Stomach (tissue), 9 donors: ENCODE data around the gene CFAP53. TPM values are rescaled to one million over a fixed set of nuclear protein-coding genes. Genes with fewer than 3 reads are reported as not detected.
"Not testable (repeated sequence)": the region's sequence is repeated elsewhere in the genome, so short reads cannot be mapped to it uniquely, and the experiment has no call there.

Source experiments
- DNase-seq, 2 donors: peaks; one replicate each; pipeline versions ENCODE4 v3.0.0 to v3.0.0-alpha.2; 2013 to 2019
- H3K27ac ChIP-seq, 5 donors: fragments of 200-600 bp in 4 of 5; sonication (generic) in 4 of 5; one replicate each; pipeline ENCODE4 v1.5.1; 2013 to 2019; ENCODE audit warnings: mild to moderate bottlenecking in 1 of 5, moderate library complexity in 1 of 5
- H3K27me3 ChIP-seq, 3 donors: fragments of 200-600 bp; sonication (generic); one replicate each; pipeline ENCODE4 v1.5.1; 2017 to 2019; ENCODE audit warnings: mixed run types in 1 of 3
- H3K36me3 ChIP-seq, 4 donors: fragments of 200-600 bp; sonication (generic); 1 replicate in 3 of 4; 2 replicates in 1 of 4; pipeline ENCODE4 v1.5.1; 2016 to 2019
- H3K4me1 ChIP-seq, 4 donors: fragments of 200-600 bp; sonication (generic); one replicate each; pipeline ENCODE4 v1.5.1; 2016 to 2019
- H3K4me3 ChIP-seq, 4 donors: fragments of 200-600 bp; sonication (generic) in 3 of 4; one replicate each; pipeline ENCODE4 v1.5.1; 2016 to 2019; ENCODE audit warnings: mild to moderate bottlenecking in 1 of 4
- H3K9me3 ChIP-seq, 4 donors: fragments of 200-600 bp; sonication (generic); one replicate each; pipeline ENCODE4 v1.5.1; 2016 to 2019
- CTCF ChIP-seq, 7 experiments: fragments of 450-650 bp in 4 of 7; fragments of 200-600 bp in 3 of 7; sonication (generic) in 3 of 7; IDR thresholded peaks; one replicate each; pipeline ENCODE4 v1.5.1; 2016 to 2019; ENCODE audit warnings: antibody characterized with exemption in 7 of 7, control low read depth in 2 of 7, mild to moderate bottlenecking in 1 of 7
- EP300 ChIP-seq: sonication (generic); formaldehyde crosslinking; IDR thresholded peaks from one replicate; pipeline ENCODE4 v1.6.1; 2017; ENCODE audit warnings: antibody characterized with exemption
- POLR2A ChIP-seq, 4 donors: fragments of 450-650 bp; IDR thresholded peaks; one replicate each; pipeline ENCODE4 v1.6.1; 2016; ENCODE audit warnings: antibody characterized with exemption in 4 of 4, control low read depth in 2 of 4, mild to moderate bottlenecking in 1 of 4, moderate library complexity in 1 of 4
- POLR2AphosphoS5 ChIP-seq, 3 donors: sonication (generic); formaldehyde crosslinking; IDR thresholded peaks; one replicate each; pipeline ENCODE4 v1.6.1; 2016; ENCODE audit warnings: antibody characterized with exemption in 3 of 3
- WGBS, 5 donors: extraction: QIAGEN DNeasy Blood & Tissue Kit in 3 of 5; methylation state at CpG; one replicate each; pipeline versions ENCODE4 v1.1.5 to v1.1.7; 2013 to 2018; 5-methylcytosine and 5-hydroxymethylcytosine counted together
- intact Hi-C: fragments of 100-400 bp; cut with DNase I; formaldehyde crosslinking; loops from one replicate; pipeline ENCODE4 v1.15.1; 2023; ENCODE audit warnings: low total_unique reads
- polyA plus RNA-seq, 3 donors: library from polyadenylated mRNA; stranded (reverse); fragments of 200-250 nt; gene quantifications; one replicate each; pipeline ENCODE4 v1.2.3, GENCODE V29; 2013
- total RNA-seq, 5 donors: library from RNA; depleted of rRNA; stranded (reverse); fragments of >200 nt; gene quantifications; one replicate each; pipeline versions ENCODE4 v1.1.0 to v1.2.3, GENCODE V29; 2014 to 2016
- donor health status: healthy with polysubstance abuse.
- donor health status: Bipolar disorder and iron deficiency.
- donor health status: healthy.

The CFAP53 gene
- total and polyA plus RNA-seq, 8 donors = 0.25 to 4.1 (median 0.73) TPM; not detected in 4

- Histone ChIP-seq H3K4me3 (no peak overlapping the region), H3K27me3 (no peaks in the 10 kb centered on the region), H3K36me3 (no peaks in the 10 kb centered on the region), H3K9me3 (no peaks in the 10 kb centered on the region), H3K4me1 (no peaks in the 10 kb centered on the region), H3K27ac (no peak overlapping the region)
- no peak for DNase-seq
- intact Hi-C loops = no loop called here
- TF ChIP-seq POLR2AphosphoS5 (IDR thresholded peaks at IDR 0.05) = no peak
- no peak for TF ChIP-seq CTCF (IDR thresholded peaks at IDR 0.05)
- no peak for TF ChIP-seq POLR2A (IDR thresholded peaks at IDR 0.05)
- no peak for TF ChIP-seq EP300
These were observed 18.7 kb downstream of the CFAP53 start for GRCh38 chr18:50247561-50247960.

- H3K4me3 ChIP-seq, H3K27me3 ChIP-seq, H3K4me1 ChIP-seq, DNase-seq, intact Hi-C loops, H3K36me3 ChIP-seq, H3K27ac ChIP-seq: not testable (repeated sequence)
- 77 to 94% (median 78%) methylated on average over 8 of the region's 8 CpGs for WGBS, 5 donors
- peaks cover 0 to 20% (median 9%) of the 10 kb centered on the region in 4 donors for H3K9me3 ChIP-seq
These were observed 24.5 kb downstream of the CFAP53 start for GRCh38 chr18:50241768-50242167.

- Histone ChIP-seq H3K4me1 (no peaks in the 10 kb centered on the region), H3K4me3 (no peak overlapping the region), H3K27me3 (no peaks in the 10 kb centered on the region), H3K27ac (no peak overlapping the region), H3K9me3 (peaks cover 0 to 20% (median 9%) of the 10 kb centered on the region in 4 donors), H3K36me3 (no peaks in the 10 kb centered on the region)
- no peak for TF ChIP-seq CTCF (IDR thresholded peaks at IDR 0.05)
- TF ChIP-seq POLR2AphosphoS5 (IDR thresholded peaks at IDR 0.05) = no peak
- intact Hi-C loops = no loop called here
- WGBS, 5 donors = 81 to 93% (median 89%) methylated on average over 3 of the region's 3 CpGs
- peak in 1 of 2 donors; percentile 15 for DNase-seq
These were observed 26.2 kb downstream of the CFAP53 start for GRCh38 chr18:50240080-50240563.

- Histone ChIP-seq H3K27ac (no peak overlapping the region), H3K4me3 (no peak overlapping the region), H3K27me3 (no peaks in the 10 kb centered on the region), H3K4me1 (no peaks in the 10 kb centered on the region), H3K9me3 (no peaks in the 10 kb centered on the region), H3K36me3 (no peaks in the 10 kb centered on the region)
- 53 to 68% (median 60%) methylated on average over 2 of the region's 2 CpGs for WGBS, 5 donors
- no peak for DNase-seq
- intact Hi-C loops = no loop called here
- no peak for TF ChIP-seq CTCF (IDR thresholded peaks at IDR 0.05)
- TF ChIP-seq POLR2AphosphoS5 (IDR thresholded peaks at IDR 0.05) = no peak
- TF ChIP-seq EP300 = no peak
- TF ChIP-seq POLR2A (IDR thresholded peaks at IDR 0.05) = no peak
These were observed 33.9 kb downstream of the CFAP53 start for GRCh38 chr18:50232419-50232818.

- Histone ChIP-seq H3K36me3 (no peaks in the 10 kb centered on the region), H3K27me3 (no peaks in the 10 kb centered on the region), H3K4me3 (no peak overlapping the region), H3K27ac (no peak overlapping the region), H3K4me1 (no peaks in the 10 kb centered on the region), H3K9me3 (no peaks in the 10 kb centered on the region)
- no peak for TF ChIP-seq POLR2A (IDR thresholded peaks at IDR 0.05)
- no peak for TF ChIP-seq POLR2AphosphoS5 (IDR thresholded peaks at IDR 0.05)
- no peak for TF ChIP-seq EP300
- no peak for TF ChIP-seq CTCF (IDR thresholded peaks at IDR 0.05)
- 74 to 91% (median 81%) methylated on average over 3 to 4 of the region's 4 CpGs for WGBS, 5 donors
- no peak for DNase-seq
- intact Hi-C loops = no loop called here
These were observed 34.7 kb downstream of the CFAP53 start for GRCh38 chr18:50231621-50232020.

- H3K27ac ChIP-seq, H3K4me3 ChIP-seq, intact Hi-C loops, H3K4me1 ChIP-seq, H3K36me3 ChIP-seq, DNase-seq: not testable (repeated sequence)
- Histone ChIP-seq H3K27me3 (peaks cover 0 to 13% (median 0%) of the 10 kb centered on the region in 3 donors), H3K9me3 (peaks cover 6 to 24% (median 21%) of the 10 kb centered on the region in 4 donors)
- 68 to 92% (median 85%) methylated on average over 4 of the region's 4 CpGs for WGBS, 5 donors
These were observed 46.0 kb downstream of the CFAP53 start for GRCh38 chr18:50220249-50220648.
